Measurements from ENCODE around the gene LZTFL1. TPM values are rescaled to one million over a fixed set of nuclear protein-coding genes. Genes with fewer than 3 reads are reported as not detected.

The LZTFL1 gene
- total RNA-seq, 1 experiment from 2014 or later: 9.1 TPM

DNA sequence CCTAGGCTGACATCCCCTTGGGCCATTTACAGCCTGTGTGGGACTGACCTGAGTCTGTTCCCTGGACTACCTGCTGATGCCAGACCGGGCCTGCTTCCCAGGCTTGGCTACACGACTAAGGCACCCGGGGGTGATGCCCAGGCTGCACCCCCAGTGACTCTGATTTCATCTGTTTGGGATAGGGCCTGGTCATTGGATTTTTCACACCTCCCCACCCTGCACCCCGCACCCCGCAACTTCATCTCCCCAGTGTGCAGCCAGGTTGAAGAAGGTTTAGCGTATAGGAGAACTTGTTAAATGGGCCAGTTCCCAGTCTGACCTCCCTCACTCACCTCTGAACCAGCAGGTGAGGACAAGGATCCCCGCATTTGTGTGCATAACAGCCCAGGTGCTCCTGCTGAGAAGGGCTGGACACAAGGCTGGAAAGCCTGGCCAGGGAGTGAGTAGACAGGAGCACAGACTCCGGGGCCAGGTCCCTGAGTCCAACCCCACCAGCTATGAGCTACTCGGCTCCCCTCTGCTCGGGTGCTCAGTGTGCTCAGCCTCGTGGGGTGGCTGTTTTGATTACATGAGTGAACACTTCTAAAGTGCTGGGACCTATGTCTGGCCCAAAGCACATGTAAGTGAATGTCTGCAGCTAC is 64.1 kb downstream of the LZTFL1 start:
- Histone ChIP-seq H3K4me3 (ENCODE audit: low read depth, low read length) (no peak overlapping the region), H3K36me3 (ENCODE audit: control insufficient read depth, insufficient read depth, low read length) (no peaks in the 10 kb centered on the region), H3K27me3 (replicated peaks; ENCODE audit: control insufficient read depth, insufficient read depth, low read length) (no peaks in the 10 kb centered on the region), H3K4me1 (peaks cover 15% of the 10 kb centered on the region), H3K9me3 (no peaks in the 10 kb centered on the region)
- Mint-ChIP-seq H3K4me3 (ENCODE audit: unreplicated experiment) (no peak overlapping the region), H3K36me3 (ENCODE audit: insufficient read depth, unreplicated experiment) (no peaks in the 10 kb centered on the region), H3K9me3 (ENCODE audit: unreplicated experiment) (no peaks in the 10 kb centered on the region), H3K27me3 (ENCODE audit: insufficient read depth, unreplicated experiment) (no peaks in the 10 kb centered on the region), H3K4me1 (ENCODE audit: low read depth, unreplicated experiment) (peaks cover 7% of the 10 kb centered on the region), H3K27ac (ENCODE audit: unreplicated experiment) (no peak overlapping the region)
- POLR2A ChIA-PET: no interaction called here
- TF ChIP-seq, protein P1, sequence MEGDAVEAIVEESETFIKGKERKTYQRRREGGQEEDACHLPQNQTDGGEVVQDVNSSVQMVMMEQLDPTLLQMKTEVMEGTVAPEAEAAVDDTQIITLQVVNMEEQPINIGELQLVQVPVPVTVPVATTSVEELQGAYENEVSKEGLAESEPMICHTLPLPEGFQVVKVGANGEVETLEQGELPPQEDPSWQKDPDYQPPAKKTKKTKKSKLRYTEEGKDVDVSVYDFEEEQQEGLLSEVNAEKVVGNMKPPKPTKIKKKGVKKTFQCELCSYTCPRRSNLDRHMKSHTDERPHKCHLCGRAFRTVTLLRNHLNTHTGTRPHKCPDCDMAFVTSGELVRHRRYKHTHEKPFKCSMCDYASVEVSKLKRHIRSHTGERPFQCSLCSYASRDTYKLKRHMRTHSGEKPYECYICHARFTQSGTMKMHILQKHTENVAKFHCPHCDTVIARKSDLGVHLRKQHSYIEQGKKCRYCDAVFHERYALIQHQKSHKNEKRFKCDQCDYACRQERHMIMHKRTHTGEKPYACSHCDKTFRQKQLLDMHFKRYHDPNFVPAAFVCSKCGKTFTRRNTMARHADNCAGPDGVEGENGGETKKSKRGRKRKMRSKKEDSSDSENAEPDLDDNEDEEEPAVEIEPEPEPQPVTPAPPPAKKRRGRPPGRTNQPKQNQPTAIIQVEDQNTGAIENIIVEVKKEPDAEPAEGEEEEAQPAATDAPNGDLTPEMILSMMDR (IDR thresholded peaks at IDR 0.05; ENCODE audit: insufficient read depth in 1 of 2, low read depth in 1 of 2, low read length in 1 of 2, severe bottlenecking in 1 of 2, unreplicated experiment in 1 of 2): no peak
- peak in 1 of 2 experiments; percentile 13 for DNase-seq
- no TSS peak for BruUV-seq (replicated peaks)
- intact Hi-C loops (cut with micrococcal nuclease; ENCODE audit: unreplicated experiment): no loop called here
- CTCF ChIA-PET: no interaction called here

DNA sequence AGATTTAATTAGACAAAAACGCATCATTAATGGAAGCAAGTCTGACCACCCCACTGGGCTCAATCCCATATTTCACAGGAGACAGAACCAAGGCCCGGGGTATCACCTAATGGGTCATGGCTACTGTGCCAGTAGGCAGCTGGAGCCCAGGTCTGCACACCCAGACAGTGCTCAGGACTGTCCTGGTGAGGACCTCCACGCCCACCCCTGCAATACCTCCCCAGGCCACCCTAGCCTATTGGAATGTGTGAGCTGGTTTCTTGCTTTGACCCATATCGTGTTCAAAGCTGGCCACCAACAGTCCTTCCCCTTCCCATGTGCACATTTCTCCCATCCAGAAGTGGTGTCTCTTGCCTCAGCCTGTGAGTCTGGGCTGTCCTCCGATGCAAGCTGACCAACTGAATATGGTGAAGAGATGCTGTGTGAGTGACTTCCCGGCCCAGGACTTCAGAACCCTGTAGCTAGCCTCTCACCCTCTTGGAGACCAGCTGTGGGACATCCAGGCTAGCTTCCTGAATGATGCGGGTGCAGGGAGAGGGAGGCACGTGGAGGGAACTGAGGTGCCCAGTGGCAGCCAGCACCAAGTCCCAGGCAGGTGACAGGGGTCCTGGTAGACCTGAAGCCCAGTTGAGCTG is 64.7 kb downstream of the LZTFL1 start:
- no peak overlapping the region for H3K4me3 ChIP-seq (ENCODE audit: low read depth, low read length)
- CTCF ChIA-PET: no interaction called here
- H3K36me3 ChIP-seq (ENCODE audit: control insufficient read depth, insufficient read depth, low read length): no peaks in the 10 kb centered on the region
- Mint-ChIP-seq H3K36me3 (ENCODE audit: insufficient read depth, unreplicated experiment) (no peaks in the 10 kb centered on the region), H3K9me3 (ENCODE audit: unreplicated experiment) (no peaks in the 10 kb centered on the region), H3K4me3 (ENCODE audit: unreplicated experiment) (no peak overlapping the region), H3K4me1 (ENCODE audit: low read depth, unreplicated experiment) (peaks cover 7% of the 10 kb centered on the region), H3K27ac (ENCODE audit: unreplicated experiment) (no peak overlapping the region), H3K27me3 (ENCODE audit: insufficient read depth, unreplicated experiment) (no peaks in the 10 kb centered on the region)
- BruUV-seq (replicated peaks): no TSS peak
- H3K9me3 ChIP-seq: no peaks in the 10 kb centered on the region
- peaks cover 15% of the 10 kb centered on the region for H3K4me1 ChIP-seq
- no peaks in the 10 kb centered on the region for H3K27me3 ChIP-seq (replicated peaks; ENCODE audit: control insufficient read depth, insufficient read depth, low read length)
- TF ChIP-seq, protein P1 (IDR thresholded peaks at IDR 0.05; ENCODE audit: insufficient read depth in 1 of 2, low read depth in 1 of 2, low read length in 1 of 2, severe bottlenecking in 1 of 2, unreplicated experiment in 1 of 2): no peak
- POLR2A ChIA-PET: no interaction called here
- intact Hi-C loops (cut with micrococcal nuclease; ENCODE audit: unreplicated experiment): no loop called here
- DNase-seq: peak in 1 of 2 experiments; percentile 20

DNA sequence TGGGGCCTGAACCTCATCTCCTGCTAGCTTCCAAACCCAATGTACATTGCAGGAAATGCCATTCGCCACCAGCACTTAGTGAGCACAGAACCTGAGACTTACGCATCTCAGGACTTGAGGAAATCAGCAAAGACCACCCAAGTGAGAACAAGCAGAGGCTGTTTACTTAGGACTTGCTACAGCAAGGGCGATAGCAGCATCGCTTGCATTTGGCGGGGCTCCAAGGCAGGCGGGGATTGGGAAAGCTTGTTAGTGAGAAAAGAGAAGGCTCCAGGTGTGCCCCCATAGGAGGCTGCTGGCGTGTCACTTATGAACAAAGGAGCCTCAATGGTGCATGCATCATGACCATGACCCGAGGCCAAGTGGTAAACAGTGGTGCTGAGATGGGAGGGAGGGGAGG is 65.3 kb downstream of the LZTFL1 start:
- Mint-ChIP-seq H3K27me3 (ENCODE audit: insufficient read depth, unreplicated experiment) (no peaks in the 10 kb centered on the region), H3K4me3 (ENCODE audit: unreplicated experiment) (no peak overlapping the region), H3K4me1 (ENCODE audit: low read depth, unreplicated experiment) (peaks cover 7% of the 10 kb centered on the region), H3K27ac (ENCODE audit: unreplicated experiment) (no peak overlapping the region), H3K36me3 (ENCODE audit: insufficient read depth, unreplicated experiment) (no peaks in the 10 kb centered on the region), H3K9me3 (ENCODE audit: unreplicated experiment) (no peaks in the 10 kb centered on the region)
- peaks cover 15% of the 10 kb centered on the region for H3K4me1 ChIP-seq
- no peaks in the 10 kb centered on the region for H3K36me3 ChIP-seq (ENCODE audit: control insufficient read depth, insufficient read depth, low read length)
- POLR2A ChIA-PET: no interaction called here
- intact Hi-C loops (cut with micrococcal nuclease; ENCODE audit: unreplicated experiment): no loop called here
- TF ChIP-seq, protein P1 (IDR thresholded peaks at IDR 0.05; ENCODE audit: insufficient read depth in 1 of 2, low read depth in 1 of 2, low read length in 1 of 2, severe bottlenecking in 1 of 2, unreplicated experiment in 1 of 2): no peak
- CTCF ChIA-PET: no interaction called here
- BruUV-seq (replicated peaks): no TSS peak
- no peaks in the 10 kb centered on the region for H3K27me3 ChIP-seq (replicated peaks; ENCODE audit: control insufficient read depth, insufficient read depth, low read length)
- H3K9me3 ChIP-seq: no peaks in the 10 kb centered on the region
- no peak overlapping the region for H3K4me3 ChIP-seq (ENCODE audit: low read depth, low read length)
- peak in 1 of 2 experiments; percentile 18 for DNase-seq
